NCI-H774 (cell line): ENCODE measurements around the gene EPB41L2.
"Not testable (repeated sequence)": the region's sequence is repeated elsewhere in the genome, so short reads cannot be mapped to it uniquely, and the experiment has no call there.

Experiments used
- DNase-seq: peaks from one replicate; lab custom pipeline; 2025; lab: John Stamatoyannopoulos, UW

The EPB41L2 gene

DNA sequence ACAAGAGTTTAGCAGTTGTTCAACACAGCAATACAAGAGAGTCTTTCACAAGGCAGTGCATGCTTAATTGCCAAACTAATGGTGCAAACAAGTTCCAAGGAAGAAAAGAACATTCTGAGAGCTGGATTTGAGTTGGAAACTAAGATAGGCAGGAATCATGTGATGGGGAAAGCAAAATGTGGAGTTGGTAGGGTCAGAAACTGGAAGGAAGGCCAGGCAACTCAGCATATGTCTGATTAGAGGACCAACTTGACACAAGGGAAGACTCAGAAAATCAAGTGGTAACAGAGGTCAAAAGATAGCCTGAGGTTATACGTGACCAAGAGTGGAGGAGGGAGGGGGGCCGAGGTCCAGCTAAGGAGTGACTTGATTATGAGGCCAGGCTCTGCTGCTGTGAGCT lies 118.6 kb downstream of the EPB41L2 start:
- no peak for DNase-seq

DNA sequence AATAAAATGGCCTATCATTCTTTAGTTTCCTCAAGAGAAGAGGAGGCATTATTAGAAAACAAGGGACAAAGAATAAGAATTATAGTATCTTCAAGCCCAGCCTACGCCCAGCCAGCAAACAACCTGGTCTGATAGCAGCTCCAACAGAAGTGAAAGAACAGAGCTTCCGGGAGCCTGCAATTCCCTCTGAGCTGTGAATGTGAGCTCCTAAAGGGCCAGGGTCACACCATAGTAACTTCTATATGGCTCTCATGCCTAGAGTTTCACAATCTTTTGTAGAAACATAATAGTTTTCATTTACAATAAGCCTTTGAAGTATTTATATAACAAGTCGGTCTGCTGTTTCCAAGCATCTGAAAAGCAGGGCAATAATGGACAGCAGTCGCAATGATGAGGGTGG lies 119.3 kb downstream of the EPB41L2 start:
- no peak for DNase-seq

- DNase-seq = not testable (repeated sequence)
Observed at GRCh38 chr6:130942752-130943151, 120.3 kb downstream of the EPB41L2 start.

DNA sequence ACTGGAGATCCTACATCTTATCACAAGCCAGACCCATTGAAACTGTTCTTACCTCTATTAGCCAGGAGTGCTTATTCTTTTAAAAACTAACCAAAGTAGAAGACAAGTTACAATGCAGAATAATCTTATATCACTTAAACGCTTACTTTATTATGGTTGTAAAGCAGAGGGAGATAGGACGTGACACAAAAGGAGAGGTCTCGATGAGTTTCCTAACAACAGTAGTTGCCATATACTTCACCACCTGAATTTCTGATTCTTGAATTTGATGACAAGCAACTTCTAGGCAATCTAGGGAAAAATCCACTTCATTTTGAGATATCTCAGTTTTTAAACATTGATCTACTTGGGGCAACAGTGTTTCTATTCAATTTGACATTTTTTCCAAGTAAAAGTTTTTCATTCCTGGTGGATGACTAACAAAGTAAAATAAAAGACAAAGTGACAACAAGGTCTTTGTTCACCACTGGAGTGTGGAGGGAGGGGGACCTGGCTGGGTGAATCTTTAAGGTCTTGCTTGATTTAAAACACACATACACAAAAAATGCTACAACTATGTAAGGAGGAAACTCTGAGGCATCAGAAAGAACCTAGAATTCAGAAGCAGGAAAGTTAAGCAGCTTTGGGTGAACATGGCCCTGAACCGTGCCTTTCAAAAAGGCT lies 125.0 kb downstream of the EPB41L2 start:
- no peak for DNase-seq

DNA sequence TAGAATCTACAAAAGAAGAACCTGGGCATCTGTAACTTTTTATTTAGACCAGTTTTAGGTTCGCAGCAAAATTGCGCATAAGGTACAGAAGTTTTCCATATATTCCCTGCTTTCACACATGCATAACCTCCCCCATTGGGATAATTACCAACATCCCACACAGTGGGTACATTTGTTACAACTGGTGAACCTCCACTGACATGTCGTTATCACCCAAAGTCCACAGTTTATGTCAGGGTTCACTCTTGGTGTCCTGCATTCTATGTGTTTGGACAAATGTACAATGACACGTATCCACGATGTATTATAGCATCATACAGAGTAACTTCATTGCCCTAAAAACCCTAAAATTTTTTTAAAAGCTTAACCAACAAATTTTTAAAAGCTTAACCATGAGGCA lies 126.1 kb downstream of the EPB41L2 start:
- DNase-seq = no peak

DNA sequence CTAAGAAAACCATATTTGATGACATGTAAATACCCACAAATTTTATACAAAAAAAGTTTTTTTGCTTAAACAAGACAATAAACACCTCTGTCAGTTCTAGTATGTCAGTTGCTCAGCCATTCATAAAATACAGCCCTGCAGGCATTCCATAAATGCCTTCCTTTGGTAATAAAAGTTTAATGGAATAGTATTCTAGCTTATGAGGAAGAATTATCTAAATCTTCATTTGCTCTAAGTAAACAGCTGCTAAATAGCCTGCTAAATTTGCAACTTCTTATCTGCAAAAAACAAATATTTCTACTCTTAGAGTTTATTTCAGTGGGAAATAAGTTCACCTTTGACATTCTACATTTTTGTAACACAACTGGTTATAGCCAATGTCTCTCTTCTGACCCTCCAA lies 127.1 kb downstream of the EPB41L2 start:
- DNase-seq = no peak

DNA sequence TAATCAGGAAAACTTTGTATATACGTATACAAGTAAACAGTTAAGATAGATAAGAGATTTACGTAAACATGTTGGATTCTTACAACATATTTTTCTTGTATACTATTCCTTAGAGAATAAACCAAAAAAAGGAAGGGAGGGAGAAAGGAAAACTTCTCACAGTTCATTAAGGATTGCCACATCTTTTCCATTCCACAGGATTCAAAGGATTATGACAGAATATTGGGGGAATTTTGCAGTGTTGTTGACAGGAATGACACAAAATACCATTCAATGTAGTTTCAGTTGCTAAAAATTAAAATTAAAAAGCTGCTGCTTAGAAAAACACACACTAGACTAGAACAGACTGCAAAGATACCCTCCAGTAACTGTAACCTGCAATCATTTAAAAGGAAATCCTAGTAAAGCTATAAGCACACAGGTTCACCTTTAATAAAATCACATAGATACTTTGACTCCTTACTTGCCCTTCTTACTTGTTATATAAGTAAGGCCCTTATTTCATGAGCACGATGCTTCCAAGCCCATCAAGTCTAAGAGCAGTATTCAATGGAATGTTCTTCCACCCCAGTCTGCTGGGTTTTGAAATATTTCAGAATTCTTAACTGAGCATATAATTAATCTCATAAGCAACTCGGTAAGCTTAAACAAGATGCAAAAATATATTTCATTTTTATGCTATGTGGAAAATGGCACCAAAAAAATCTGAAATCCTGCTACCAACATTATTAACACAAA lies 128.0 kb downstream of the EPB41L2 start:
- no peak for DNase-seq

GRCh38 chr6:130933712-130934200 lies 129.3 kb downstream of the EPB41L2 start:
- no peak for DNase-seq

DNA sequence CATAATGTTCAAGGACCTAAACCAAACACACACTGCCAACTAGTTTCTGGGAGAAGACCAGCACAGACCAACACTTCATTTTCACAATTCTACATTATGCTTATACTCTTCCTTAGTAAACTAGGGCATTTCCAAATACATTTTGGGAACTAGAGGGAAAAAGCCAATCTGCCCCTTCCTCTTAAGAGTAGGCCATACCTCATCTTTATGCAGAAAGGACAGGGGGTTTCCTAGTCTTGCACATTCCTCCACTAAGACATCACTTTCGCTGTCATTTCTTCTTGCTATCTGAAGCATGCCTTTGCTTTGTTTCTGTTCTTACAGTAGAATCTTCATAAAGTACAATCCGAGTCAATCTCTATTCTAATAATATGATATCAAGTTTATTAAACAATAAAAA lies 130.1 kb downstream of the EPB41L2 start:
- DNase-seq = no peak

DNA sequence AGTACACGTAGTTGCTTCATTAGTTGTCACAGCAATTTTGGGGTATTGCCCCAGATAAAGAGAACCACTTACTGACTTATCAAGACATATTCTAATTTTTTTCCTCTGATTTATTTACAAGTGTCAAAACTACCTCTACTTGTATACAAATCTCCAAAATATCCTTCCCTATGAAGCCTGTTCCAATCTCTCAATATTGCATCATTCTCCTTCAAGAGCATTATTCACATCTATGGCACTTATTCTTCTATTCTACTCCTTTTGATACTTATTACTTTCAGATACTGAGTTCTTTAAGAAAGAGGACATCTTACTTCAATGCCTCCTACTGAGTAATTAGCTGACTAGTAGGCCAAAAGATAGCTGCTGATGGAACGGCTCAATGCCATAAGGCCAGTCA lies 130.6 kb downstream of the EPB41L2 start:
- no peak for DNase-seq

DNA sequence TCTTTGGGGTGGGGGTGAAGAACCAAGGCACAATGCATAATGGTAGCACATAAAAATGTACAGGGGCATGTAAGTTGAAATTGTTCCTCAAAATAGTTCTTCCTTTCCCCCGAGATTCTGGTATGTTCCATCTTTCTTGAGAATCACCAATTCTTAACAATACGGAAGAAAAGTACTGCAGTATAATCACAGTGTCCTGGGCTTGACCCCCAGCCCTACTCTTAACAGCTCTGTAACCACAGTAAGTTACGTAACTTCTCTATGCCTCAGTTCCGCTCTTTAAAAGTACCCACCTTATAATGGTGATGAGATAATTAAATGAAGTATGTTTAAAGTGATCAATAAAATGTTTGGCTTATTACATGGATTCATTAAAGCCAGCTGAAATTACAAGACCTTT lies 131.4 kb downstream of the EPB41L2 start:
- DNase-seq = no peak

DNA sequence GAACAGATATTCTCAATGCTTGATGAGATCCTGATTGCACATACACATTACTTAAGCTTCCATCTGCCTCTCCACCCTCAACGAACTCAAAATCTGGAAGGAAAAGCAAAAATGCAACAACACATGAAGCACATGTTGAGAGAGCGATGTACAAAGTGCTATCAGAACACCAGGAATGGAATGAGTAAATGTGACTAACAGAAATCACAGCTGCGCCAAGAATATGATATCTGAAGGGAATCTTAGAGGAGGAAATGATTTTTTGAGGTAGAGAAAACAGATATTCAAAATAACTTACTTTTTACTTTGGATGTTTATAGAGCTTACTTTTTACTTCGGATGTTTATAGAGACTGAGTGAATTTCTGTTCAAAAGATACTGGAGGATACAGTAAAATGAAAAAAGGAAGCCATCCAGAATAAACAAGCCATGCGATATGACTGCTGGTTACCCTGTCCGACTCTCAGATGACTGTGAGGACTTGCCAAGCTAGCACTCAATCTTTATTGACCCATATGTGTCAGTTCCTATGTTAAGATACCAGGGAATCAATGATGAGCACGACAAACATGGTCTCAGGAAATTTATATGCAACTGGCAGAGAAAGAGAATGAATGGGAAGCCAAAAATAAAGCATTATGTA lies 133.9 kb downstream of the EPB41L2 start:
- DNase-seq = no peak

GRCh38 chr6:130928158-130928912 lies 134.7 kb downstream of the EPB41L2 start:
- no peak for DNase-seq

- DNase-seq = no peak
Observed at GRCh38 chr6:130927305-130927704, 135.7 kb downstream of the EPB41L2 start.

GRCh38 chr6:130923350-130923749 lies 139.7 kb downstream of the EPB41L2 start:
- no peak for DNase-seq

GRCh38 chr6:130922922-130923321 lies 140.1 kb downstream of the EPB41L2 start:
- no peak for DNase-seq

DNA sequence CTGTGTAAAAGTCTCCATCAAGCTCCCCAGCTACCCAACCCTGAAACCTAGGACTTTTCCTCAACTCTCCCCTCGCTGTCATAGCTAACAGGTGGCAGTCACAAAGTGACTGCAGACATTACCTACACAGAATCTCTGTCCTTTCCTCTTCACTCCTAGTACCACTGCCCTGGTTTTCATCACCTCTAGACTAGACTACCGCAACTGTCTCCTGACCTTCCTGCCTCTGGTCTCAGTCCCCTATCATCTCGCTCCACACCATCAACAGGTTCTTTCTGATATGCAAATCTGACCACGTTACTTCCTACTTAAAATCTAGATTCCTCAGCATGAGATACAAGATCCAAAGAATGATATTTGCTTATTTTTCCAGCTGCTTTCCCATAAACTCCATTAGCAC lies 142.1 kb downstream of the EPB41L2 start:
- no peak for DNase-seq

GRCh38 chr6:130918171-130918570 lies 144.9 kb downstream of the EPB41L2 start:
- DNase-seq = no peak

DNA sequence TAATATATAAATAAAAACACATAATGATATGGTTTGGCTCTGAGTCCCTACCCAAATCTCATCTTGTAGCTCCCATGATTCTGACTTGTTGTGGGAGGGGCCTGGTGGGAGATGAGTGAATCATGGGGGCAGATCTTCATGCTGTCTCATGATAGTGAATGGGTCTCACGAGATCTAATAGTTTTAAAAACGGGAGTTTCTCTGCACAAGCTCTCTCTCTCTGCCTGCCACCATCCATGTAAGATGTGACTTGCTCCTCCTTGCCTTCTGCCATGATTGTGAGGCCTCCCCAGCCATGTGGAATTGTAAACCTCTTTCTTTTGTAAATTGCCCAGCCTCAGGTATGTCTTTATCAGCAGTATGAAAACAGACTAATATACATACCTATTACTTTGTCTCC lies 147.4 kb downstream of the EPB41L2 start:
- not testable (repeated sequence) for DNase-seq

DNA sequence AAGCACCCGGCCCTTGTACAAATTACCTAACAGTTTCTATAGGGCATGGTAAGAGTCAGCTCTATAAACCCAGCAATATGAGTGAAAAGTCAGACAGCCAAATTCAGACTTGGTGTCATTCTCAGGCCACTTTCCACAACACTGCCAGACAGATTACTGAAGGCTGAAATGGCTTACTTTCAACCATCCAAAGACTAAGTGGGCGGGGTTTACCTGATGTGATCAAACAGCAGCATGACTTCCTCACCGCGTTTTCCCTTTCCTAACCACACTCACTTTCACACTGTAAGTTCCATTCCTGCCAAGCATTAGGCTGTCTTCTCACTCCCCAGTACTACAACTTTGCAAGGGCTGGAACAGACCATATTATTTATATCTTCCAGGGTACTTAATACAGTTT lies 149.9 kb downstream of the EPB41L2 start:
- DNase-seq = no peak

DNA sequence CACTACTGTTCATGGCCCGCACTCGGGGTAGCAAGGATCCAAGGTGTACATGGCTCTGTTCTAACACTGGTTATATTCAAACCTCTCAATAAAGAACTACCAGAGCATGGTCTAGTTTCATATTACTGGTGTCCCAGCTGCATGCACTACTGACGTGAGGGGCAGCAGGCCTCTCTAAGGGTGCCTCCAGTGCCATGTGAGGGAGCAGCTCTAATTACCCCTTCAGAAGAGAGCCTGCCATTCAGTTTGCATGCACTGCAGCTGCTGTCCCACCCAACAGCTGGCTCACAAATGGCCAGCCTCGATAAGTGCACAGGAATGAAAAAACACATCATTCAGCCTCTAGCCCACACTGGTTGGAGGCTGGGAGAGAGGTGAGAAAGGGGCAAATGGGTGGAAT lies 150.6 kb downstream of the EPB41L2 start:
- DNase-seq = no peak

DNA sequence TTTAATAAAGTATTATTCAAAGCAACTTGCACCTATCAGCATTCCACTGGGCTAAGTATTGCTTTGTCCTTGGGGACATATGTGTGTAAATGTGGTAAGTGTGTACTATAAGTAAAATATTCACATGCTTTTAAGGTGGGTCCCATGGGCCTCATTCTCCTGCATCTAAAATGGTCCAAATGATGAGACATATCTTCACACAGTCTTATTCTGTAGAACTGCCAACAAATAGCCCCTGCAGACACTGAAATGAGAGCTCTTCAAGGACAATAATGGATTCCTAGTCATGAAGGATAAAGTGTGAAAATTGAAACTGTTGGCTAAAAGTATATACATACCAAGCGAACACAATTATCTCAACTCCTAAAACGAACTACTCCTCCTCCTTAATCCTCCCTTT lies 154.1 kb downstream of the EPB41L2 start:
- DNase-seq = no peak
